Adrenal gland (tissue), 12 donors: ENCODE measurements around the gene SLC46A2. TPM values are rescaled to one million over a fixed set of nuclear protein-coding genes. Genes with fewer than 3 reads are reported as not detected.

Experiments
- DNase-seq, 7 donors: peaks; one replicate each; pipeline ENCODE4 v3.0.0-alpha.2; 2019 to 2020
- H3K27ac ChIP-seq, 5 donors: fragments of 200-600 bp; sonication (generic) in 4 of 5; 1 replicate in 3 of 5; 2 replicates in 2 of 5; pipeline versions ENCODE4 v1.5.1 to v1.8.0; 2016 to 2020; ENCODE audit warnings: mild to moderate bottlenecking in 1 of 5
- H3K27me3 ChIP-seq: fragments of 200-600 bp; 2 replicates; pipeline ENCODE4 v1.8.0; 2021
- H3K36me3 ChIP-seq, 2 donors: fragments of 200-600 bp; replicated peaks in 1 of 2; 1 replicate in 1 of 2; 2 replicates in 1 of 2; pipeline versions ENCODE4 v1.5.1 to v1.8.0; 2018 to 2022
- H3K4me1 ChIP-seq, 2 donors: fragments of 200-600 bp; replicated peaks in 1 of 2; 1 replicate in 1 of 2; 2 replicates in 1 of 2; pipeline versions ENCODE4 v1.5.1 to v1.8.0; 2018 to 2021
- H3K4me3 ChIP-seq, 4 donors: fragments of 200-600 bp; sonication (generic) in 3 of 4; one replicate each; pipeline ENCODE4 v1.5.1; 2016 to 2018
- H3K9me3 ChIP-seq, 3 donors: fragments of 200-600 bp; sonication (generic) in 1 of 3; replicated peaks in 1 of 3; 1 replicate in 2 of 3; 2 replicates in 1 of 3; pipeline versions ENCODE4 v1.5.1 to v1.8.0; 2016 to 2021
- POLR2A ChIP-seq, 2 donors: fragments of 450-650 bp; IDR thresholded peaks; one replicate each; pipeline ENCODE4 v1.6.1; 2017; ENCODE audit warnings: antibody characterized with exemption in 2 of 2, mild to moderate bottlenecking in 2 of 2, moderate library complexity in 1 of 2
- WGBS, 4 donors: extraction: QIAGEN DNeasy Blood & Tissue Kit in 2 of 4; methylation state at CpG; one replicate each; pipeline versions ENCODE4 v1.1.5 to v1.1.7; 2013 to 2017; 5-methylcytosine and 5-hydroxymethylcytosine counted together
- intact Hi-C, 2 donors: fragments of 100-400 bp; cut with DNase I; formaldehyde crosslinking; loops; one replicate each; pipeline versions ENCODE4 v1.14.1 to v1.15.0; 2022 to 2023
- polyA plus RNA-seq, 3 donors: library from polyadenylated mRNA; stranded (reverse); fragments of 200-250 nt in 2 of 3; fragments of 350-450 nt in 1 of 3; fragmentation: Illumina TruSeq in 1 of 3; extraction: RNeasy Lipid Tissue Mini Kit (QIAGEN cat#74804) in 1 of 3; gene quantifications; one replicate each; pipeline ENCODE4 v1.2.3, GENCODE V29; 2013 to 2014
- total RNA-seq, 9 donors: library from RNA; depleted of rRNA in 4 of 9; stranded (reverse); fragments of >200 nt in 4 of 9; fragments of 120-200 nt in 1 of 9; fragmentation: NEBNext Ultra II Directional in 1 of 9; extraction: Animal tissue kit (Norgen Biotek cat#: 25700) in 1 of 9; gene quantifications; one replicate each; pipeline versions ENCODE4 v1.1.0 to v1.2.4, GENCODE V29; 2013 to 2023
- TF ChIP-seq, protein P1 (sequence below), 6 experiments: fragments of 450-650 bp in 4 of 6; fragments of 200-600 bp in 2 of 6; sonication (generic) in 1 of 6; IDR thresholded peaks; 1 replicate in 5 of 6; 2 replicates in 1 of 6; pipeline versions ENCODE4 v1.5.1 to v1.8.0; 2016 to 2021; ENCODE audit warnings: antibody characterized with exemption in 6 of 6, mild to moderate bottlenecking in 2 of 6, moderate library complexity in 1 of 6
- donor health status: healthy with polysubstance abuse.
- donor health status: Bipolar disorder and iron deficiency.
- donor health status: DM: yes; HTN: yes; CAD: no.
- donor health status: DM: no; HTN: no; CAD: no.
- donor health status: DM: no; HTN: no; CAD: no.
- donor health status: DM: yes; HTN: yes; CAD: no.

Gene SLC46A2
- total and polyA plus RNA-seq, 12 donors, result 0.07 to 1.9 (median 0.48) TPM; not detected in 6

DNA sequence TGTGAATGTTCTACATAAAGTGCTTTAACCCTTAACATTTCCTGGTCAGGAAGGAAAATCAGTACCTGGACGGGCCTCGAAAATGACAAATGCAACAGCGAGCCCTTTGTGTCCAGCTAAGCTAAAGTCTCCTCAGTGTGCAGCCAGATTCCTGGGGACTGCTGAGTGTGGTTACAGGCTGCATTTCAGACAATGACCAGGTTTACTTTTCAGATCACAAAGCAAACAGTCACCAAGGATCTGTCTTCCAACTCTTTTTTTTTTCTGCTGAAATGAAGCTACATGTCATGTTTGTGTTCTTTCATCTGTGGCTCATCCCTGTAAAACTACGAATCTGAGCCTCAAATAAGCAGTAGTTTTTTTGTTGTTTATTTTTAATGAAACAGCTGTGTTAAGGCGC, 20.8 kb downstream of the SLC46A2 start:
- no peaks in the 10 kb centered on the region for H3K27me3 ChIP-seq
- no peak overlapping the region for H3K4me3 ChIP-seq
- TF ChIP-seq, protein P1, sequence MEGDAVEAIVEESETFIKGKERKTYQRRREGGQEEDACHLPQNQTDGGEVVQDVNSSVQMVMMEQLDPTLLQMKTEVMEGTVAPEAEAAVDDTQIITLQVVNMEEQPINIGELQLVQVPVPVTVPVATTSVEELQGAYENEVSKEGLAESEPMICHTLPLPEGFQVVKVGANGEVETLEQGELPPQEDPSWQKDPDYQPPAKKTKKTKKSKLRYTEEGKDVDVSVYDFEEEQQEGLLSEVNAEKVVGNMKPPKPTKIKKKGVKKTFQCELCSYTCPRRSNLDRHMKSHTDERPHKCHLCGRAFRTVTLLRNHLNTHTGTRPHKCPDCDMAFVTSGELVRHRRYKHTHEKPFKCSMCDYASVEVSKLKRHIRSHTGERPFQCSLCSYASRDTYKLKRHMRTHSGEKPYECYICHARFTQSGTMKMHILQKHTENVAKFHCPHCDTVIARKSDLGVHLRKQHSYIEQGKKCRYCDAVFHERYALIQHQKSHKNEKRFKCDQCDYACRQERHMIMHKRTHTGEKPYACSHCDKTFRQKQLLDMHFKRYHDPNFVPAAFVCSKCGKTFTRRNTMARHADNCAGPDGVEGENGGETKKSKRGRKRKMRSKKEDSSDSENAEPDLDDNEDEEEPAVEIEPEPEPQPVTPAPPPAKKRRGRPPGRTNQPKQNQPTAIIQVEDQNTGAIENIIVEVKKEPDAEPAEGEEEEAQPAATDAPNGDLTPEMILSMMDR (IDR thresholded peaks at IDR 0.05), result no peak
- no peak for TF ChIP-seq POLR2A (IDR thresholded peaks at IDR 0.05)
- WGBS, 4 donors, result 93 to 99% (median 95%) methylated on average over 5 of the region's 5 CpGs
- H3K9me3 ChIP-seq, result no peaks in the 10 kb centered on the region
- H3K36me3 ChIP-seq, result peaks cover 0 to 10% of the 10 kb centered on the region in 2 donors
- DNase-seq, result no peak
- no peak overlapping the region for H3K27ac ChIP-seq
- intact Hi-C loops, result no loop called here
- no peaks in the 10 kb centered on the region for H3K4me1 ChIP-seq

GRCh38 chr9:112869041-112869529, 21.6 kb downstream of the SLC46A2 start:
- WGBS, 4 donors, result 60 to 73% (median 65%) methylated on average over 8 of the region's 8 CpGs
- H3K9me3 ChIP-seq, result no peaks in the 10 kb centered on the region
- peaks cover 0 to 10% of the 10 kb centered on the region in 2 donors for H3K36me3 ChIP-seq
- H3K27me3 ChIP-seq, result no peaks in the 10 kb centered on the region
- no peak for TF ChIP-seq POLR2A (IDR thresholded peaks at IDR 0.05)
- TF ChIP-seq, protein P1 (IDR thresholded peaks at IDR 0.05), result no peak
- H3K4me1 ChIP-seq, result no peaks in the 10 kb centered on the region
- H3K4me3 ChIP-seq, result no peak overlapping the region
- H3K27ac ChIP-seq, result no peak overlapping the region
- DNase-seq, result no peak
- intact Hi-C loops, result no loop called here

DNA sequence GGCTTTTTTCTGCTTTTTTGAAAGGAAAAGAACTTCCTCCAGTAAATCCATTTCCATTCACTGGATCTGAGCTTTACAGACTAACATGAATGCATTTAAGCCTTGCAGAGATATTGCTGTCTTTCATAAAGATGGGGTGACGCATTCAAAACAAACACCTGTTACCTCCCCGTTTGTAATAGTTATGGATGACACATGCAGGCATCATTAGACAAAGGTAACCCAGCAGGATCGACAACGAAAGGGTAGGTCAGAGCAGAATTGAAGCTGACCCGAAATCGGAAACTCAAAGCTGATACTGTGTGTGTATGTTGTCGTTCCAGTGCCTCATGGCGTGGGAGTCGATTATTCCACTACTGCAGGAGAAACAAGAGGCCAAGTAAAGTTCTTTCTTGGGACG, 22.2 kb downstream of the SLC46A2 start:
- no peak for DNase-seq
- intact Hi-C loops, result no loop called here
- TF ChIP-seq, protein P1 (IDR thresholded peaks at IDR 0.05), result no peak
- no peak for TF ChIP-seq POLR2A (IDR thresholded peaks at IDR 0.05)
- Histone ChIP-seq H3K9me3 (no peaks in the 10 kb centered on the region), H3K27me3 (no peaks in the 10 kb centered on the region), H3K4me1 (no peaks in the 10 kb centered on the region), H3K27ac (no peak overlapping the region), H3K4me3 (no peak overlapping the region), H3K36me3 (peaks cover 0 to 10% of the 10 kb centered on the region in 2 donors)
- 92 to 97% (median 96%) methylated on average over 10 of the region's 10 CpGs for whole genome bisulfite sequencing, 4 donors

- Histone ChIP-seq H3K27me3 (no peaks in the 10 kb centered on the region), H3K36me3 (peaks cover 0 to 10% of the 10 kb centered on the region in 2 donors), H3K27ac (no peak overlapping the region), H3K9me3 (no peaks in the 10 kb centered on the region), H3K4me3 (no peak overlapping the region), H3K4me1 (no peaks in the 10 kb centered on the region)
- DNase-seq, result peak in 1 of 7 donors; percentile 29
- TF ChIP-seq POLR2A (IDR thresholded peaks at IDR 0.05), result no peak
- TF ChIP-seq, protein P1 (IDR thresholded peaks at IDR 0.05), result no peak
- intact Hi-C loops, result no loop called here
- 51 to 73% (median 55%) methylated on average over 3 of the region's 3 CpGs for WGBS, 4 donors
These were observed 23.2 kb downstream of the SLC46A2 start for GRCh38 chr9:112867275-112867991.
